ENCODE measurements around the gene PDZRN4.

DNA sequence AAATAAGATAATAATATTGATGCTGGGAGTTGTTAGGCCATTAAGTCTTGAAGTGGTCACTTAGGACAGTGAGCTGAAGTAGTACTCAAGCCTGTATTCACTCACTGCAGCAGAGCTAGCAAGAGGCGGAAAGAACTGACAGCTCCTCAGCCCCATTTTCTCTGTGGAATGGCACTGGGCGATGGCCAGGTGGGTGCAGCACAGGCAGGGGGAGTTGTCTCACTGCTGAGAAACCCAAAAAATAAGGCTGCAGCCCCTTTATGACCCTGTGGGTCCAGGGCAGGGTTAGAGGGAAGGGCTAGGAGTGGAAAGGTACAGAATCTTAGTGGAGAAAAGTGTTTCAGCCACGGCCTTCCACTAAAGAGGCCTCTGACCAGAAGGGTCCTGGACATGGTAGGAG, 35.5 kb downstream of the PDZRN4 start:
- TF ChIP-seq, protein P1, sequence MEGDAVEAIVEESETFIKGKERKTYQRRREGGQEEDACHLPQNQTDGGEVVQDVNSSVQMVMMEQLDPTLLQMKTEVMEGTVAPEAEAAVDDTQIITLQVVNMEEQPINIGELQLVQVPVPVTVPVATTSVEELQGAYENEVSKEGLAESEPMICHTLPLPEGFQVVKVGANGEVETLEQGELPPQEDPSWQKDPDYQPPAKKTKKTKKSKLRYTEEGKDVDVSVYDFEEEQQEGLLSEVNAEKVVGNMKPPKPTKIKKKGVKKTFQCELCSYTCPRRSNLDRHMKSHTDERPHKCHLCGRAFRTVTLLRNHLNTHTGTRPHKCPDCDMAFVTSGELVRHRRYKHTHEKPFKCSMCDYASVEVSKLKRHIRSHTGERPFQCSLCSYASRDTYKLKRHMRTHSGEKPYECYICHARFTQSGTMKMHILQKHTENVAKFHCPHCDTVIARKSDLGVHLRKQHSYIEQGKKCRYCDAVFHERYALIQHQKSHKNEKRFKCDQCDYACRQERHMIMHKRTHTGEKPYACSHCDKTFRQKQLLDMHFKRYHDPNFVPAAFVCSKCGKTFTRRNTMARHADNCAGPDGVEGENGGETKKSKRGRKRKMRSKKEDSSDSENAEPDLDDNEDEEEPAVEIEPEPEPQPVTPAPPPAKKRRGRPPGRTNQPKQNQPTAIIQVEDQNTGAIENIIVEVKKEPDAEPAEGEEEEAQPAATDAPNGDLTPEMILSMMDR (IDR thresholded peaks at IDR 0.05): no peak
- no peak for TF ChIP-seq POLR2AphosphoS5 (IDR thresholded peaks at IDR 0.05)
- no peak for TF ChIP-seq POLR2A (IDR thresholded peaks at IDR 0.05)
- TF ChIP-seq EP300 (IDR thresholded peaks at IDR 0.05): no peak

Measured in suprapubic skin (tissue), 4 donors.